ENCODE measurements around the gene OBSCN.

Gene OBSCN

GRCh38 chr1:228408869-228409805 lies 201.3 kb downstream of the OBSCN start:
- no peaks in the 10 kb centered on the region for H3K27me3 ChIP-seq (ENCODE audit: insufficient read depth, poor library complexity, severe bottlenecking)
- H3K27ac ChIP-seq (replicated peaks), result no peak overlapping the region
- no peak overlapping the region for H3K4me3 ChIP-seq (replicated peaks; ENCODE audit: insufficient read depth, low read length)
- DNase-seq (ENCODE audit: low read depth in 1 of 2, low spot score in 1 of 2), result no peak
- TF ChIP-seq GABPA (IDR thresholded peaks at IDR 0.05; ENCODE audit: low read depth) (no peak), SPI1 (IDR thresholded peaks at IDR 0.05; ENCODE audit: borderline replicate concordance, low read depth) (no peak), REST (IDR thresholded peaks at IDR 0.05; ENCODE audit: insufficient replicate concordance, low read depth) (no peak), POLR2AphosphoS5 (IDR thresholded peaks at IDR 0.05; ENCODE audit: low read depth) (no peak), CTCF (IDR thresholded peaks at IDR 0.05; ENCODE audit: insufficient read depth, low read length) (no peak)

DNA sequence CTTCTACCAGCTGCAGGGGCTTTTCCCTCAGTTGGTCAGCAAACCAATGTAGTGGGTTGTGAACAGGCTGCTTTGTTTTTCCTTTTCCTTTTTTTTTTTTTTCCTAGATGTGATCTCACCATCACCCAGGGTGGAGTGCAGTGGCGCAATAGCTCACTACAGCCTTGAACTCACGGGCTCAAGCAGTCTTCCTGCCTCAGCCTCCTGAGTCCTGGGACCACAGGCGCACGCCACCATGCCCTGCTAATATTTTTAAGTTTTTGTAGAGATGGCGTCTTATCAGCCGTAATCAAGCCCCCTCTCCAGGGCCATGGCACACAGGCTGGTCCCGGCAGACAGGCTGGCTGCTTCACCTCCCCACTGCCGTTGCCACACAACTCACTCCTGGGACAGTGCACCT lies 202.2 kb downstream of the OBSCN start:
- Histone ChIP-seq H3K27me3 (ENCODE audit: insufficient read depth, poor library complexity, severe bottlenecking) (no peaks in the 10 kb centered on the region), H3K4me3 (replicated peaks; ENCODE audit: insufficient read depth, low read length) (no peak overlapping the region), H3K27ac (replicated peaks) (no peak overlapping the region)
- DNase-seq (ENCODE audit: low read depth in 1 of 2, low spot score in 1 of 2), result no peak
- TF ChIP-seq CTCF (IDR thresholded peaks at IDR 0.05; ENCODE audit: insufficient read depth, low read length) (no peak), POLR2AphosphoS5 (IDR thresholded peaks at IDR 0.05; ENCODE audit: low read depth) (no peak), REST (IDR thresholded peaks at IDR 0.05; ENCODE audit: insufficient replicate concordance, low read depth) (no peak), GABPA (IDR thresholded peaks at IDR 0.05; ENCODE audit: low read depth) (no peak), SPI1 (IDR thresholded peaks at IDR 0.05; ENCODE audit: borderline replicate concordance, low read depth) (no peak)

DNA sequence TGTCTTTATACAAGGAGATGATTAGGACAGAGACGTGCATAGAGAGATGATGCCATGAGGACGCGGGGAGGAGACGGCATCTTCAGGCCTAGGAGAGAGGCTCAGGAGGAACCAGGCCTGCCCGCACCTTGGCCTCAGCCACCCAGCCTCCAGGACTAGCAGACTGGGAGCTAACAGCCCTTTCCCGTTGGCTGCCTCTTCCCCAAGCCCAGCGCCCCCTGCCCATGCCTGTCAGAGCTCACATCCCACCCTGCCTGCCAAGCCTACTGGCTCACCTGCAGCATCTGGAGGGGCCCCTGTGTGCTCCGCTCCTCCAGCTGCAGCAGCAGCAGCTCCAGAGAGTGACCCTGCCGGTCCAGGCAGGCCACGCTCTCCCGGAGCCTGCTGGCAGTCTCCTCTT lies 202.8 kb downstream of the OBSCN start:
- no peak for TF ChIP-seq CTCF (IDR thresholded peaks at IDR 0.05; ENCODE audit: insufficient read depth, low read length)
- no peak overlapping the region for H3K4me3 ChIP-seq (replicated peaks; ENCODE audit: insufficient read depth, low read length)
- DNase-seq (ENCODE audit: low read depth in 1 of 2, low spot score in 1 of 2), result no peak
- no peak overlapping the region for H3K27ac ChIP-seq (replicated peaks)
- peaks cover 3% of the 10 kb centered on the region for H3K27me3 ChIP-seq (ENCODE audit: insufficient read depth, poor library complexity, severe bottlenecking)

All from HL-60 (cell line).